ENCODE measurements around the gene PEPD. TPM values are rescaled to one million over a fixed set of nuclear protein-coding genes. Genes with fewer than 3 reads are reported as not detected.

PEPD gene
- total RNA-seq, 1 experiment from 2014 or later = 40.5 TPM

GRCh38 chr19:33458807-33459206 is 62.8 kb downstream of the PEPD start:
- ATAC-seq (no peak), DNase-seq (ENCODE audit: low read depth, low spot score) (no peak)
- Histone ChIP-seq H3K27me3 (ENCODE audit: insufficient read depth, low read length) (no peaks in the 10 kb centered on the region), H3K36me3 (ENCODE audit: control insufficient read depth in 1 of 2, insufficient read depth in 2 of 2, low read length in 2 of 2) (no peaks in the 10 kb centered on the region), H3K9ac (ENCODE audit: low read length) (no peak overlapping the region), H3K4me3 (replicated peaks in 1 of 2; ENCODE audit: low read depth in 1 of 2, low read length in 2 of 2) (no peak overlapping the region), H3K4me1 (ENCODE audit: control insufficient read depth in 1 of 2, insufficient read depth in 2 of 2, low read length in 2 of 2) (no peaks in the 10 kb centered on the region), H3K27ac (ENCODE audit: low read depth, low read length) (no peak overlapping the region), H4K20me1 (ENCODE audit: insufficient read depth) (no peaks in the 10 kb centered on the region), H3K9me2 (ENCODE audit: insufficient read depth) (no peaks in the 10 kb centered on the region), H3K79me2 (ENCODE audit: insufficient read depth, low read length) (no peaks in the 10 kb centered on the region), H3K4me2 (ENCODE audit: low read length) (no peak overlapping the region), H3K9me3 (ENCODE audit: control insufficient read depth in 1 of 2, insufficient read depth in 1 of 2, low read depth in 1 of 2, low read length in 2 of 2) (no peaks in the 10 kb centered on the region), H2AFZ (ENCODE audit: low read depth, low read length, poor library complexity, severe bottlenecking) (no peak overlapping the region)
- RAD21 ChIA-PET (ENCODE audit: low non-redundant PET in 1 of 2, low total read pairs in 2 of 2, uncharacterized antibody in 2 of 2, unreplicated experiment in 2 of 2) = no interaction called here
- POLR2A ChIA-PET = no interaction called here
- TF ChIP-seq SIN3A (IDR thresholded peaks at IDR 0.05; ENCODE audit: low read depth) (no peak), YY1 (IDR thresholded peaks at IDR 0.05; ENCODE audit: extremely low read depth, insufficient replicate concordance, low read depth, low read length) (no peak), EGR1 (IDR thresholded peaks at IDR 0.05; ENCODE audit: low read depth) (no peak), TCF7L2 (IDR thresholded peaks at IDR 0.05; ENCODE audit: borderline replicate concordance, extremely low read depth, insufficient read depth, insufficient read length) (no peak), POLR2A (IDR thresholded peaks at IDR 0.05; ENCODE audit: borderline replicate concordance, extremely low read depth, insufficient read depth, insufficient read length) (no peak)
- no TSS peak for BruUV-seq (replicated peaks)
- CTCF ChIA-PET = no interaction called here
- intact Hi-C loops (cut with micrococcal nuclease) = no loop called here

- RAD21 ChIA-PET (ENCODE audit: low non-redundant PET in 1 of 2, low total read pairs in 2 of 2, uncharacterized antibody in 2 of 2, unreplicated experiment in 2 of 2) = no interaction called here
- H3K4me2 ChIP-seq (ENCODE audit: low read length) = no peak overlapping the region
- H3K79me2 ChIP-seq (ENCODE audit: insufficient read depth, low read length) = no peaks in the 10 kb centered on the region
- CTCF ChIA-PET = no interaction called here
- no peaks in the 10 kb centered on the region for H4K20me1 ChIP-seq (ENCODE audit: insufficient read depth)
- H3K27me3 ChIP-seq (ENCODE audit: insufficient read depth, low read length) = no peaks in the 10 kb centered on the region
- POLR2A ChIA-PET = no interaction called here
- no TSS peak for BruUV-seq (replicated peaks)
- DNase-seq (ENCODE audit: low read depth, low spot score) (no peak), ATAC-seq (no peak)
- no peaks in the 10 kb centered on the region for H3K4me1 ChIP-seq (ENCODE audit: control insufficient read depth in 1 of 2, insufficient read depth in 2 of 2, low read length in 2 of 2)
- TF ChIP-seq CBX3 (IDR thresholded peaks at IDR 0.05; ENCODE audit: low read depth) (no peak), POLR2AphosphoS5 (IDR thresholded peaks at IDR 0.05; ENCODE audit: low read depth, low read length) (no peak), CEBPB (IDR thresholded peaks at IDR 0.05; ENCODE audit: low read depth) (no peak), SIN3A (IDR thresholded peaks at IDR 0.05; ENCODE audit: low read depth) (no peak), JUND (IDR thresholded peaks at IDR 0.05) (no peak), YY1 (IDR thresholded peaks at IDR 0.05; ENCODE audit: extremely low read depth, insufficient replicate concordance, low read depth, low read length) (no peak)
- H3K9me3 ChIP-seq (ENCODE audit: control insufficient read depth in 1 of 2, insufficient read depth in 1 of 2, low read depth in 1 of 2, low read length in 2 of 2) = no peaks in the 10 kb centered on the region
- H3K36me3 ChIP-seq (ENCODE audit: control insufficient read depth in 1 of 2, insufficient read depth in 2 of 2, low read length in 2 of 2) = no peaks in the 10 kb centered on the region
- H3K27ac ChIP-seq (ENCODE audit: low read depth, low read length) = no peak overlapping the region
- intact Hi-C loops (cut with micrococcal nuclease) = no loop called here
- no peak overlapping the region for H3K9ac ChIP-seq (ENCODE audit: low read length)
- no peak overlapping the region for H2AFZ ChIP-seq (ENCODE audit: low read depth, low read length, poor library complexity, severe bottlenecking)
- H3K4me3 ChIP-seq (replicated peaks in 1 of 2; ENCODE audit: low read depth in 1 of 2, low read length in 2 of 2) = no peak overlapping the region
- no peaks in the 10 kb centered on the region for H3K9me2 ChIP-seq (ENCODE audit: insufficient read depth)
Measured at GRCh38 chr19:33458171-33458633, 63.4 kb downstream of the PEPD start.

Measured in HCT116 (cell line).